ENCODE data around the gene MRNIP. TPM values are rescaled to one million over a fixed set of nuclear protein-coding genes. Genes with fewer than 3 reads are reported as not detected.

Gene MRNIP
- total RNA-seq, 6 experiments from 2014 or later = 4.7 to 14.7 (median 9.0) TPM

- H3K27me3 ChIP-seq = no peaks in the 10 kb centered on the region
- 78% methylated on average over 7 of the region's 25 CpGs for WGBS (ENCODE audit: insufficient coverage, low coverage, low lambda C conversion rate, missing lambda C conversion rate)
- intact Hi-C loops (cut with DNase I) = no loop called here
- H3K9me3 ChIP-seq = peaks cover 0 to 6% (median 0%) of the 10 kb centered on the region in 4 donors
- TF ChIP-seq CTCF (IDR thresholded peaks at IDR 0.05) (no peak), POLR2A (IDR thresholded peaks at IDR 0.05) (no peak)
- no peak overlapping the region for H3K27ac ChIP-seq
- peak in 1 of 4 donors; percentile 20 for ATAC-seq
- DNase-seq = peak in 1 of 3 donors; percentile 45
- H3K4me1 ChIP-seq = no peaks in the 10 kb centered on the region
- H3K36me3 ChIP-seq = peaks cover 0 to 38% (median 9%) of the 10 kb centered on the region in 4 donors
- no peak overlapping the region for H3K4me3 ChIP-seq
Observed at GRCh38 chr5:179880848-179881590, 22.4 kb upstream of the MRNIP start.

GRCh38 chr5:179880066-179880650 lies 21.5 kb upstream of the MRNIP start:
- no peaks in the 10 kb centered on the region for H3K27me3 ChIP-seq
- DNase-seq = peak in 1 of 3 donors; percentile 34
- H3K4me1 ChIP-seq = no peaks in the 10 kb centered on the region
- intact Hi-C loops (cut with DNase I) = no loop called here
- H3K9me3 ChIP-seq = peaks cover 0 to 6% (median 0%) of the 10 kb centered on the region in 4 donors
- 100% methylated on average over 2 of the region's 12 CpGs for WGBS (ENCODE audit: insufficient coverage, low coverage, low lambda C conversion rate, missing lambda C conversion rate)
- H3K36me3 ChIP-seq = peaks cover 0 to 44% (median 11%) of the 10 kb centered on the region in 4 donors
- no peak overlapping the region for H3K27ac ChIP-seq
- TF ChIP-seq CTCF (IDR thresholded peaks at IDR 0.05) (no peak), POLR2A (IDR thresholded peaks at IDR 0.05) (no peak)
- H3K4me3 ChIP-seq = no peak overlapping the region
- ATAC-seq = peak in 2 of 4 donors; percentile 7 to 12

GRCh38 chr5:179879690-179880010 lies 21.0 kb upstream of the MRNIP start:
- H3K27me3 ChIP-seq = no peaks in the 10 kb centered on the region
- WGBS (ENCODE audit: insufficient coverage, low coverage, low lambda C conversion rate, missing lambda C conversion rate) = no CpG with 5 or more reads among the region's 13 CpGs
- peaks cover 0 to 6% (median 0%) of the 10 kb centered on the region in 4 donors for H3K9me3 ChIP-seq
- intact Hi-C loops (cut with DNase I) = no loop called here
- H3K4me1 ChIP-seq = no peaks in the 10 kb centered on the region
- peaks cover 0 to 46% (median 12%) of the 10 kb centered on the region in 4 donors for H3K36me3 ChIP-seq
- H3K4me3 ChIP-seq = no peak overlapping the region
- TF ChIP-seq POLR2A (IDR thresholded peaks at IDR 0.05) = no peak
- TF ChIP-seq CTCF (IDR thresholded peaks at IDR 0.05) = no peak
- DNase-seq (peak in 1 of 3 donors; percentile 40), ATAC-seq (no peak)
- no peak overlapping the region for H3K27ac ChIP-seq

- intact Hi-C loops (cut with DNase I) = no loop called here
- no peak for DNase-seq
- ATAC-seq = peak in 2 of 4 donors; percentile 12 to 13
- Histone ChIP-seq H3K36me3 (peaks cover 0 to 46% (median 11%) of the 10 kb centered on the region in 4 donors), H3K27ac (no peak overlapping the region), H3K27me3 (no peaks in the 10 kb centered on the region), H3K4me3 (no peak overlapping the region), H3K4me1 (no peaks in the 10 kb centered on the region), H3K9me3 (peaks cover 0 to 6% (median 0%) of the 10 kb centered on the region in 4 donors)
- TF ChIP-seq POLR2A (IDR thresholded peaks at IDR 0.05) (no peak), CTCF (IDR thresholded peaks at IDR 0.05) (no peak)
- whole genome bisulfite sequencing (ENCODE audit: insufficient coverage, low coverage, low lambda C conversion rate, missing lambda C conversion rate) = no CpG with 5 or more reads among the region's 31 CpGs
Observed at GRCh38 chr5:179879003-179879689, 20.5 kb upstream of the MRNIP start.
